Measurements from ENCODE around the gene FAXC.

DNA sequence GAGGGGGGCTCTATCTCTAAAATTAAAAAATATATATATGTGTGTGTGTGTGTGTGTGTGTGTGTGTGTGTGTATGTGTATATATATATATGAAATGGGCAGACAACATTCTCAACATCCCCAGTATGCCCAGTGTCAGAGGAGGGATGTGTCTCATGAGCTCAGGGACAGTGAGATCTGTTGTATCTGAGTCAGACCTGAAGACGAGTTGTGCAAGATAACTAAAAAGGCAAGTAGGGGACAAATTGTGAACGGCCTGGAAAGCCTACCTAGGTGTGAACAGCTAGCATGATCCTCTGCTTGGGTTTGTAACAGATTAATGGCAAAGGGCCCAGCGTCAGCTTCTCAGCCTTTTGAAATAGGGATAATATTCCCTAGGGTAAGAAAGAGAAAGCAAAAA, 124.3 kb downstream of the FAXC start:
- TF ChIP-seq, protein P1, sequence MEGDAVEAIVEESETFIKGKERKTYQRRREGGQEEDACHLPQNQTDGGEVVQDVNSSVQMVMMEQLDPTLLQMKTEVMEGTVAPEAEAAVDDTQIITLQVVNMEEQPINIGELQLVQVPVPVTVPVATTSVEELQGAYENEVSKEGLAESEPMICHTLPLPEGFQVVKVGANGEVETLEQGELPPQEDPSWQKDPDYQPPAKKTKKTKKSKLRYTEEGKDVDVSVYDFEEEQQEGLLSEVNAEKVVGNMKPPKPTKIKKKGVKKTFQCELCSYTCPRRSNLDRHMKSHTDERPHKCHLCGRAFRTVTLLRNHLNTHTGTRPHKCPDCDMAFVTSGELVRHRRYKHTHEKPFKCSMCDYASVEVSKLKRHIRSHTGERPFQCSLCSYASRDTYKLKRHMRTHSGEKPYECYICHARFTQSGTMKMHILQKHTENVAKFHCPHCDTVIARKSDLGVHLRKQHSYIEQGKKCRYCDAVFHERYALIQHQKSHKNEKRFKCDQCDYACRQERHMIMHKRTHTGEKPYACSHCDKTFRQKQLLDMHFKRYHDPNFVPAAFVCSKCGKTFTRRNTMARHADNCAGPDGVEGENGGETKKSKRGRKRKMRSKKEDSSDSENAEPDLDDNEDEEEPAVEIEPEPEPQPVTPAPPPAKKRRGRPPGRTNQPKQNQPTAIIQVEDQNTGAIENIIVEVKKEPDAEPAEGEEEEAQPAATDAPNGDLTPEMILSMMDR (IDR thresholded peaks at IDR 0.05) = no peak
- TF ChIP-seq POLR2A (IDR thresholded peaks at IDR 0.05) = no peak

Measured in suprapubic skin (tissue), 3 donors.